Spinal cord (tissue), 10 donors: Measurements from ENCODE around the gene NHLRC4. TPM values are rescaled to one million over a fixed set of nuclear protein-coding genes. Genes with fewer than 3 reads are reported as not detected.

ENCODE experiments used
- DNase-seq, 6 donors: peaks; one replicate each; pipeline versions ENCODE4 v3.0.0 to v3.0.0-alpha.2; 2013 to 2015; ENCODE audit warnings: low spot score in 6 of 6, low read depth in 4 of 6
- H3K27ac ChIP-seq: one replicate; pipeline ENCODE4 v1.5.1; 2013; ENCODE audit warnings: low read depth, low read length, control low read depth
- H3K27me3 ChIP-seq: one replicate; pipeline ENCODE4 v1.6.1; 2013; ENCODE audit warnings: low read length; ENCODE audit not compliant: control insufficient read depth, insufficient read depth
- H3K36me3 ChIP-seq: one replicate; pipeline ENCODE4 v1.6.1; 2013; ENCODE audit warnings: low read length; ENCODE audit not compliant: control insufficient read depth, insufficient read depth
- H3K4me1 ChIP-seq: one replicate; pipeline ENCODE4 v1.6.1; 2013; ENCODE audit warnings: low read length; ENCODE audit not compliant: control insufficient read depth, insufficient read depth
- H3K4me3 ChIP-seq: one replicate; pipeline ENCODE4 v1.5.1; 2013; ENCODE audit warnings: low read depth, low read length, control low read depth
- H3K9me3 ChIP-seq: one replicate; pipeline ENCODE4 v1.6.1; 2013; ENCODE audit warnings: low read length; ENCODE audit not compliant: control insufficient read depth, insufficient read depth
- WGBS: methylation state at CpG from one replicate; pipeline ENCODE4 v1.1.5; 2013; ENCODE audit warnings: missing lambda C conversion rate; ENCODE audit not compliant: insufficient coverage; 5-methylcytosine and 5-hydroxymethylcytosine counted together
- polyA plus RNA-seq, 2 donors: library from polyadenylated mRNA; unstranded; fragments of 120-200 nt; gene quantifications; one replicate each; pipeline ENCODE4 v1.2.1, GENCODE V29; 2013; ENCODE audit not compliant: insufficient read length in 2 of 2
- total RNA-seq, 2 donors: library from RNA; depleted of rRNA in 1 of 2; stranded (reverse); fragments of 120-200 nt in 1 of 2; fragments of >200 nt in 1 of 2; gene quantifications; one replicate each; pipeline versions ENCODE4 v1.2.3 to v1.2.4, GENCODE V29; 2013 to 2014
- donor health status: healthy.

Gene NHLRC4
- total and polyA plus RNA-seq, 4 donors = 0.73 to 3.5 (median 1.1) TPM

GRCh38 chr16:583815-584591 is 17.2 kb downstream of the NHLRC4 start:
- no peak overlapping the region for H3K27ac ChIP-seq
- no peak for DNase-seq
- H3K36me3 ChIP-seq = peaks cover 55% of the 10 kb centered on the region
- no peaks in the 10 kb centered on the region for H3K9me3 ChIP-seq
- peaks cover 47% of the 10 kb centered on the region for H3K4me1 ChIP-seq
- no peak overlapping the region for H3K4me3 ChIP-seq
- no peaks in the 10 kb centered on the region for H3K27me3 ChIP-seq
- 42% methylated on average over 32 of the region's 38 CpGs for WGBS

DNA sequence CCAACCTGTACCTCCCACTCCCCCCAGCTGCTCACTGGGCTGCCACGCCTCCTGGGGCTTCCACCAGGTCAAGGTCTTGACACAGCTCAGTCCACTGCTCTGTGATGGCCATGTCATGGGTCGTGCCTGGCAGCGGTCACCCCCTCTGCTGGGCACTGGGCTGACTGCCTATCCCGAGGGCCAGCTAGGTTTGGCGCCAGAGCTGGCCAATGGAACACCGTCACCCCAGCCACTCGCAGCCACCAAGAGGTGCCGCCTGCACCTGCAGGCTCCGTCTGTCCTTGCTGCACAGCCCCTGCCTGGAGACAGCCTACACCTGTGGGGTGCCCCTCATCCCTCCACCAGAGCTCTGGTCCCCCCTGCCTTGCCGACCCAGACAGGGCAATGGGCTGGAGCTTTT is 18.5 kb downstream of the NHLRC4 start:
- H3K4me1 ChIP-seq = peaks cover 47% of the 10 kb centered on the region
- peaks cover 43% of the 10 kb centered on the region for H3K36me3 ChIP-seq
- H3K9me3 ChIP-seq = no peaks in the 10 kb centered on the region
- 25% methylated on average over 10 of the region's 10 CpGs for WGBS
- no peak overlapping the region for H3K4me3 ChIP-seq
- DNase-seq = no peak
- H3K27me3 ChIP-seq = no peaks in the 10 kb centered on the region
- no peak overlapping the region for H3K27ac ChIP-seq

DNA sequence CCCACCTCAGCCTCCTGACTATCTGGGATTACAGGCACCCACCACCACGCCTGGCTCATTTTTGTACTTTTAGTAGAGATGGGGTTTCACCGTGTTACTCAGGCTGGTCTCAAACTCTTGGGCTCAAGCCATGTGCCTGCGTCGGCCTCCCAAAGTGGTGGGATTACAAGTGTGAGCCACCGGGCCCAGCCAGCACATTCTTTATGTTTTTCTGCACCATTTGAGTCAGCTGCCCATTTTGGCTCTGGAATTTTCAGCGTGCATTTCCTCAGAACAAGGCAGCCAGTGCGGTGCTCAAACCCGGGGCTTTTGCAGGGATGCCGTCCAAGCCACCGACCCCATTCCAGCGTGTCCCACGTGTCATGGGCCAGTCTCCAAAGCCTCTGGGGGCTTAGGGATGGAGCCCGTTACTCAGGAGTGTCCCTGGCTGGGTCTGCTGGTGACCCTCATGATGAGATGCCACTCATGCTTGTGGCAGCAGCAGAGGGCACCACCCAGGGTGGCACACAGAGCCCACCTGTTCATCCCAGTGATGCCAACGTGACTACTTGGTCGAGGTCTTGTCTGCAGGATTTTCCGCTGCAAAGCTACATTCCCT is 19.3 kb downstream of the NHLRC4 start:
- no peak overlapping the region for H3K4me3 ChIP-seq
- peaks cover 35% of the 10 kb centered on the region for H3K36me3 ChIP-seq
- no peak overlapping the region for H3K27ac ChIP-seq
- WGBS = 42% methylated on average over 16 of the region's 16 CpGs
- no peaks in the 10 kb centered on the region for H3K9me3 ChIP-seq
- DNase-seq = no peak
- peaks cover 55% of the 10 kb centered on the region for H3K4me1 ChIP-seq
- H3K27me3 ChIP-seq = no peaks in the 10 kb centered on the region

- DNase-seq = no peak
- H3K4me3 ChIP-seq = no peak overlapping the region
- H3K27ac ChIP-seq = no peak overlapping the region
- no peaks in the 10 kb centered on the region for H3K9me3 ChIP-seq
- peaks cover 32% of the 10 kb centered on the region for H3K36me3 ChIP-seq
- 77% methylated on average over 10 of the region's 14 CpGs for WGBS
- H3K27me3 ChIP-seq = no peaks in the 10 kb centered on the region
- H3K4me1 ChIP-seq = peaks cover 62% of the 10 kb centered on the region
These were observed 20.1 kb downstream of the NHLRC4 start for GRCh38 chr16:586645-587590.

- Histone ChIP-seq H3K27me3 (no peaks in the 10 kb centered on the region), H3K36me3 (peaks cover 32% of the 10 kb centered on the region), H3K9me3 (no peaks in the 10 kb centered on the region), H3K27ac (peak overlapping the region; percentile 97), H3K4me1 (peaks cover 70% of the 10 kb centered on the region), H3K4me3 (peak overlapping the region; percentile 81)
- WGBS = 0% methylated on average over 21 of the region's 21 CpGs
- DNase-seq = peak in 2 of 6 donors; percentile 60 to 64
These were observed 21.8 kb downstream of the NHLRC4 start for GRCh38 chr16:588639-588888.

GRCh38 chr16:588889-589657 is 22.3 kb downstream of the NHLRC4 start:
- peak; percentile 91 to 99 (median 96) for DNase-seq
- H3K4me1 ChIP-seq = peaks cover 73% of the 10 kb centered on the region
- H3K4me3 ChIP-seq = peak overlapping the region; percentile 81
- no peaks in the 10 kb centered on the region for H3K27me3 ChIP-seq
- WGBS = under 1% methylated on average over 107 of the region's 107 CpGs
- no peaks in the 10 kb centered on the region for H3K9me3 ChIP-seq
- peak overlapping the region; percentile 97 for H3K27ac ChIP-seq
- H3K36me3 ChIP-seq = peaks cover 32% of the 10 kb centered on the region

- peak; percentile 93 to 99 (median 95) for DNase-seq
- H3K4me3 ChIP-seq = peak within 1 kb of the TSS; percentile 82
- H3K9me3 ChIP-seq = no peaks in the 10 kb centered on the region
- under 1% methylated on average over 67 of the region's 67 CpGs for WGBS
- peaks cover 76% of the 10 kb centered on the region for H3K4me1 ChIP-seq
- H3K36me3 ChIP-seq = peaks cover 35% of the 10 kb centered on the region
- no peaks in the 10 kb centered on the region for H3K27me3 ChIP-seq
- peak within 1 kb of the TSS; percentile 97 for H3K27ac ChIP-seq
These were observed 22.9 kb downstream of the NHLRC4 start, which contains the start of gene RAB40C for GRCh38 chr16:589658-590187. Gene RAB40C (plus strand): TSS chr16:590066. CDS start chr16:590292, 226 bp downstream.

DNA sequence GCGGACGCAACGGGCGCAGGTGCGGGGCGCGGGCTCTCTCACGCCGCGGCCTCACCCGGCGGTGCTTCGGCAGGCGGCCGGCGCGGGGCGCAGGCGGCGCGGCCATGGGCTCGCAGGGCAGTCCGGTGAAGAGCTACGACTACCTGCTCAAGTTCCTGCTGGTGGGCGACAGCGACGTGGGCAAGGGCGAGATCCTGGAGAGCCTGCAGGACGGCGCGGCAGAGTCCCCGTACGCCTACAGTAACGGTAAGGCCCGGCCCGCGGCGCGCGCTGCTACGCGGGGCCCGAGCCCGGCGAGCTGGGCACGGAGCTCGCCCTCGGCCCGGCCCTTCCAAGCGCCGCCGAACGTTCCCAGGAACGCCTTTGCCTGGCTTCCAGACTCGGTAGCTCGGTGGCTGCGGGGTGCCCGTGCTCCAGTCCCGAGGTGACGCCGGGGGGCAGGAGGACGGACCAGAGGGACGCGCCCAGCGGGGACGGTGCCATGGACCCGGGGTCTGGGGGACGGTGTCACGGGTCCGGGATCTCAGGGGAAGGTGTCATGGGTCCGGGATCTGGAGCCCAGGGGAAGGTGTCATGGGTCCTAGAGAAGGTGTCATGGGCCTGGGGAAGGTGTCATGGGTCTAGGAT is 23.5 kb downstream of the NHLRC4 start:
- Histone ChIP-seq H3K4me3 (peak overlapping the region; percentile 82), H3K9me3 (no peaks in the 10 kb centered on the region), H3K36me3 (peaks cover 39% of the 10 kb centered on the region), H3K27ac (no peak overlapping the region), H3K4me1 (peaks cover 74% of the 10 kb centered on the region), H3K27me3 (no peaks in the 10 kb centered on the region)
- under 1% methylated on average over 71 of the region's 71 CpGs for WGBS
- DNase-seq = no peak
